GM19240 (cell line): ENCODE measurements around the gene MYPOP.
"Not testable (repeated sequence)": the region's sequence is repeated elsewhere in the genome, so short reads cannot be mapped to it uniquely, and the experiment has no call there.

Experiments used
- DNase-seq: peaks from one replicate; pipeline ENCODE4 v3.0.0; 2011; ENCODE audit warnings: low spot score; ENCODE audit not compliant: insufficient read length

MYPOP gene

DNA sequence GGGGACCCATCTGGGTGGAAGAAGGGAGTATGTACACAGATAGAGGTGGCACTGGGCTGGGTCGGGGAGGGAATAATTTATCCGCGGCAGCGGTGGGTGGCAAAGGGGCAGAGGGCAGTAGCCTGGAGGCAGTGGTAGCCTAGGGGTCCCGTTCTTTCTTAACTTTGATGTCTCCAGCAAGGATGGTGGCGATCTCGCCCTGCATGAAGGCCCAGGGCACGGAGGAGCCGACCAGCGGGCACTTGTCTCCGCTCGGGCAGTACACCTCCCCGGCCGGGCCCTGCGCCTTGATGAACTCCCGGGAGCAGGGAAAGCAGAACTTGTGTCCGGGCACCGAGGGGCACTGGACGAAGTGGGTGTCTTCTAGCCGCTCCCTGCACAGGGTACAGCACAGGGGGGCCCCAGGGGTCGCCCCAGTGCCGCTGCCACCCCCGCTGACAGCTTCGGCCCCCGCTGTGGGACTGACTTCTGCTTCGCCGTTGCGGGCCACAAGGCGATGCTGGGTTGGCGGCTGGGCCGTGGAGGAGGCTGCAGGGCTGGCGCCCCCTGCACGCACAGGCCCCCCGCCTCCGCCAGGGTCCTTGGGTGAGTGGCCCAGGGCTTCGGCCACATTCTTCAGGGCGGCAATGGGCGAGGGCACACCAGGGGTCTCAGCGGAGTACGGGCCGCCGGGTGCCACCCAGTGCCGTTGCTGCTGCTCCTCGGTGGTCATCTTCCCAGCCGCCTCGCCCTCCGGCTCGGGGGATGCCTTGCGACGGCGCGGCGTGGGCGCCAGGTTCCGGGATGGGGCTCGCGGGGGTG, 18.3 kb downstream of the MYPOP start:
- no peak for DNase-seq

DNA sequence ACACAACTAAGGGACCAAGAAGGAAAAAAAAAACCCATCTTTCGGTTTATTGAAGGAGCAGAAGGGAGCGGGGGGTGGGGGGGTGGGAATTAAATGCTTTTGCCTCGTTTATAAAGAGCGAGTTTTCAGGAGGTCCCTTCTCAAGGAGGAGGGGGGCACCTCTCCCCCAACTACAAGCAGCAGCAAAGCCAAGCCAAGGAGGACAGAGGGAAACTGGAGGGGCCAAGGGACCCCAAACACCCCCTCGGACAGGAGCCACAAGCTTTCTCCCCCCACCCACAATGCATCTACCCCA, 18.9 kb downstream of the MYPOP start:
- no peak for DNase-seq

DNA sequence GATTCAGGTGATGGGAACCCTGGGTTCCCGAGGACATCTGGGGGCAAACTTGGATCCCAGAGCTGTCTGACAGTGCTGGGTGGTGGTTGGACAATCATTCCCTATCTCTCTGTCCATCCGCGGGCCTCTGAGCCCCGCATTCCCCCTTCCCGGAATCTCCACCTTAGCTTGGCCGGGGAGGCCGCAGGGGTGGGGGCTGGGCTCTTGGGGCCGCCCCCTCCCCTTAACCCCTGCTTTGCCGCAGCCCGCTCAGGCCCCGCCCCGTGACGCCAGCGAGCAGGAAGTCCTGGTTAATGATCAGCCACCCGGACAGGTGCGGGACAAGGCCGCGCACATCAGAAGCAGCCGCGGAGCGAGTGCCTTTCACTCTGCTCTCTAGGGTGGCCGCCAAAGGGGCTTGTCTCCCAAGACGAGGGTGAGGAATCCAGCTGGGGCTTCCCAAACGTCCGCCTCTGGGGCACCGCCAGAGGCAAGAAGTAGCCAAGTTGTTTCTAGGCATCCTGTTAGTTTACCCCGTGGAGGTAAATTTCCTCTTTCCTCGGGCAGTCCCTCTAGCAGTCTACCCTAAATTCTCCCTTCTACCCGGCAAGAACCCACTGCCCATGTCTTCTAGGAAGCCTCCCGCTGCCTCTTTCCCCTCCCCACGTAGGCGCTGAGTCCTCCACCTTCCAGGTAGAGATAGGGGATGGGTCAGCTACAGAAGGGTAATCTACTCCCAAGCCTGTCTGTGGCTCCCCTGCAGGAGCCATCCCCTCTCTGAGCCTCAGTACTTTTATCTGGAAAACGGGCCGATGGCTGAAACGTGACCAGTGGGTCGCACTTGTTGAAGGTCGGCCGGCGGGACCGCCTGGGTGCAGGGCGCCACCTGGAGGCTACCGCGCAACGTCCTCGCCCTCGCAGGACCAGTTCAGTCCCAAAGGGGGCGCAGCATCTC, 19.5 kb downstream of the MYPOP start:
- DNase-seq: peak; percentile 70

GRCh38 chr19:45881909-45882528, 20.4 kb downstream of the MYPOP start:
- no peak for DNase-seq

DNA sequence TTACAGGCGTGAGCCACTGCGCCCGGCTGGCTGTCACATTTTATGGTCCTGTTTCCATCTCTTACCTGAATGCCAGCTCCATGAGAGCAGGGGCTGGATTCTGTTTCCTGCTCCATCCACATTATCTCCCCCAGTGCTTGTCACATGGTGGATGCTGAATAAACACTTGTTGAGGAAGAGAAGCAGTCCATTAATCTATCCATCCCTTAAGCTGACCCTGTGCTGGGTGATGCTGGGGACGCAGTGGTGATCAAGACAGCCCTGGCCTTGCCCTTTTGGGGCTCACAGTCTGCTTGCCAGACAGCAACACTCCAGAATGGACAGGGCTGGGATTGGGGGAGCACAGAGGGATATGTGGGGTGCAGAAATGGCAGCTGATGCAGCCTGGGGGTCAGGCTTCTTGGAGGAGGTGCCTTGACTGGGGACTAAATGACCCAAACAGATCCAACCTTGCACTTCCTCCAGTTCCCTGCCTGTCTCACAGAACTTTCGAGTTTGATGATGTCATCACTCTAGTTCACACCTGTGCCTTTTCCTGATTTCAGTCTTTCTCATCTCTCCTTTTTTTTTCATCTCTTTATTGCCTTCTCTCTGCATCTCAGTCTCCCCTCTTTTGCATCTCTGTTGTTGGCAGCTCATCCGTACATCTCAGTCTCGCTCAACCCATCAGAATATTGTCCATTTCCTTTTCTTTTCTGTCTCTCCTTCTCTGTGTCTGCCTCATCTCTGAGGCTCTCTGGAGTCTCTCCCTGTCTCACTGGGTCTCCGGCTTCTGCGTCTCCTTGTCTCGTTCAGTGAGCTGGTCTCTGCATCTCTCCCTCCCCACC, 21.1 kb downstream of the MYPOP start:
- DNase-seq: no peak

DNA sequence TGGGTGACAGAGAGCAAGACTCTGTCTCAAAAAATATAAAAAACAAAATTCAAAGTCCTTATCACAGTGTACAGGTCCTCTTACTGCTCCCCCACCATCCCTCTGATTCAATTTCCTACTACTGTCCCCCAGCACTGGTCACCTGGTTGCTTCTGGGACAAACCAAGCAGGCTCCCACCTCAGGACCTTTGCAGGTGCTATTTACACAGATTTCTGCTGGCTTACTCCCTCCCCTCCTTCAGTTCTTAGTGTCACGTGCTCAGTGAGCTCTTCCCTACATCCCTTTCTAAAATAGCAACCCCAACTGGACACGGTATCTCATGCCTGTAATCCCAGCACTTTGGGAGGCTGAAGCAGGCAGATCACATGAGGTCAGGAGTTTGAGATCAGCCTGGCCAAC, 22.4 kb downstream of the MYPOP start:
- DNase-seq: no peak

DNA sequence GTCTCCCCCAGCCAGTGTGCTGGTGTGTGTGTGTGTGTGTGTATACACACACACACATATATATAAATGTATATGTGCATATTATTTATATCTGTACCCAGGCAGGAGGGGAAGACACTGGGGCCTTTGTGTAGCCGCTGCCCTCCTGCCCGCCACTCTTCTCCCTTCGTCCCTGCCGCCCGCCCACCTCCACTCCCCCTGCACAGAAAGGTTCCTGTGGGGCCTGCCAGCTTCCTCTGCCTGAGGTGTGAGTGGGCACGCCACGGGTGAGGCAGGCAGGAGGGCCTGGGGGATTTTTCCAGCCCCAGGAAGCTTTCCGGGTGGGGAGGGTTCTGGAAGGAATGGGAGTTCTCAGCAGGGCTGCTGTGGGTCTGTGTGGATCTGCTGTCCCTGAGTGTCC, 23.4 kb downstream of the MYPOP start:
- DNase-seq: no peak

- no peak for DNase-seq
Observed at GRCh38 chr19:45878043-45878794, 24.2 kb downstream of the MYPOP start.

- DNase-seq: no peak
Observed at GRCh38 chr19:45876411-45877197, 25.8 kb downstream of the MYPOP start.

DNA sequence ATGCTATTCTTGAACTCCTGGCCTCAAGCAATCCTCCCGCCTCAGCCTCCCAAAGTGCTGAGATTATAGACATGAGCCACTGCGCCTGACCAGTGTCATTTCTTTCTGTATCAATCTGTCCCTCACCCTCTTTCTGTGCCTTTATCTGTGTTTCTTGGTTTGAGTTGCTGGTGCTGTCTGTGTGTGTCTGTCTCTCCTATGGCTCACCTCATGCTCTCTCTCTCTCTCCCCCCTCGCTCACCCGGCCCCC, 26.3 kb downstream of the MYPOP start:
- DNase-seq: peak; percentile 63

DNA sequence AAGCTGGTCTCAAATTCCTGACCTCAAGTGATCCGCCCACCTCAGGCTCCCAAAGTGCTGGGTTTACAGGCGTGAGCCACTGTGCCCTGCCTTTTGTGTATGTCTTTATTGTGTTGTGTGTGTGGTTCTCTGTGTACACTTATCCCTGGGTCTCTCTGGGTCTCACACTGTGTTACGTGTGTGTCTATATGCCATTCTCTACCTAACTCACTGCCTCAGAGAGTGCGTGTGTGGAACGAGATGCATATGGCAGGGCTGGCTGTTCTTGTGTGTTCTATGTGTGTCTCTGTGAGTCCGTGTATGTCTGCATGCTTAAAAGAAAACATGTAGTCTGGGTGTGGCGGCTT, 27.8 kb downstream of the MYPOP start:
- DNase-seq: no peak

GRCh38 chr19:45873219-45873772, 29.1 kb downstream of the MYPOP start:
- DNase-seq: no peak

- no peak for DNase-seq
Observed at GRCh38 chr19:45872095-45872919, 30.1 kb downstream of the MYPOP start.

- no peak for DNase-seq
Observed at GRCh38 chr19:45870798-45871197, 31.6 kb downstream of the MYPOP start.

DNA sequence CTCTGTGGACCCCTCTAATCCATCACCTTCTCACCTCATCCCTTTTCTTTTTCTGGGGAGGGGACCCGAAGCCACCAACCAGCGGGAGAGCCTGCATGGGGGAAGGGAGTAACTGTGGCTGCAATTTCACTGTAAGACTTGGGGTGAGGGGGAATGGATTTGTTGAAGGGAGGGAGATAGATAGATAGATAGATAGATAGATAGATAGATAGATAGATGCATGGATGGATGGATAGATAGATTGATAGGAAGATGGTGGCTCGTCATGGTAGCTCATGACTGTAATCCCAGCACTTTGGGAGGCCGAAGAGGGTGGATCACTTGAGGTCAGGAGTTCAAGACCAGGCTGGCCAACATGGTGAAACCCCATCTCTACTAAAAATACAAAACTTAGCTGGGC, 35.2 kb downstream of the MYPOP start:
- DNase-seq: not testable (repeated sequence)

- DNase-seq: no peak
Observed at GRCh38 chr19:45866400-45867176, 35.8 kb downstream of the MYPOP start.

DNA sequence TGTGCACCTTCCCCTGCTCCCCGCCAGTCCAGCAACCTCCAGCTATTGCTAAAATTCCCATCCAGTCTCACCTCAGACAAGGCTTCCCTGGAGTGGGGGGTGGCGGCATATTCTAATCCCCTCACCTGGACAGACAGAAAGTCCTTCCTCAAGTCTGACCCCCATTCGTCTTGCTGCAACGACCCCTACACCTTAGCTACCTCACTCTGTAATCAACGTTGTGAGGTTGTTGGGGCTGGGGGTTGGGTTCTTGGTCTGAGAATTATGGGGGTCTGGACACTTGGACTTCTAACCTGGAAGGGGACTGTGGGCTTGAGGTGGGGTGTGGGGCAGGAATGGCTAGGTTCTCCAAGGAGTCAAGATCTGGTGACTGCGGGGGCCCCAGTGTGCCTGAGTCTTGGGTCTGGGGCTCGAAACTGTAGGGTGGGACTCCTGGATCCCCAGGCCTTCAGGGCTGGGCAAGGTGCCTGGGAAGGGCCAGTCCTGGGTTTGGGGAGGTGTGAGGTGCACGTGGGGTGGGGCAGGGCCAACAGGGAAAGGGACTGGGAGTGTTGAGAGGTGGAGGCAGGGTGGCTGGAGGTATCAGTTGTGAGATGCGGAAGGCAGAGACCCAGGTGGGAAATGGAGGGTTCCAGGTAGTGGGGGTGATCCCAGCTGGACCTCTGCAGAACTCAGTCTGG, 37.0 kb downstream of the MYPOP start:
- no peak for DNase-seq

DNA sequence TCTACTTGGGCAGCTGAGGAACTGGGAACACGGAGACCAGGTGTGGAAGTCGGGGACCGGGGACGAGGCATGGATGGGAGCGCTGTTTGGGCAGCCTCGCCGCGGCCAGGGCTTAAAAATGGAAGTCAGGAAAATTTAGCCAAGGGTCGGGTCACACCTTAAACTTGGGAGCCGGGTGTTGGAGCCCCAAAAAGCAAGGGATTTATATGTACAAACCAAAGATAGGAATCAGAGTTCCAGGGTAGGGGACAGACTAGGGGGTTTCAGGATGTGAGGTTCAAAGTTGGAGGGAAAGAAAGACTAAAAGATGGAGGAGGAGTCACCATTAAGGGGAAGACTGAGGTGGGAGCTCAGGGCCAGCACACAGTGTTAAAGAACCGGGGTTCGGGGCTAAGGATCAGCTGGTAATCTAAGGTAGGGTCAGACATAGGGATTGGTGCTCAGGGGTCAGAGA, 37.8 kb downstream of the MYPOP start:
- no peak for DNase-seq
